HG03280 (cell line): ENCODE results near the gene TMEM117.
"Not testable (repeated sequence)": the region's sequence is repeated elsewhere in the genome, so short reads cannot be mapped to it uniquely, and the experiment has no call there.

Experiments used
- ATAC-seq: cut with Tn5 transposase; IDR thresholded peaks from one replicate; pipeline ENCODE4 v1.9.1; 2021; ENCODE audit warnings: mild to moderate bottlenecking, moderate library complexity; ENCODE audit not compliant: unreplicated experiment

The TMEM117 gene

DNA sequence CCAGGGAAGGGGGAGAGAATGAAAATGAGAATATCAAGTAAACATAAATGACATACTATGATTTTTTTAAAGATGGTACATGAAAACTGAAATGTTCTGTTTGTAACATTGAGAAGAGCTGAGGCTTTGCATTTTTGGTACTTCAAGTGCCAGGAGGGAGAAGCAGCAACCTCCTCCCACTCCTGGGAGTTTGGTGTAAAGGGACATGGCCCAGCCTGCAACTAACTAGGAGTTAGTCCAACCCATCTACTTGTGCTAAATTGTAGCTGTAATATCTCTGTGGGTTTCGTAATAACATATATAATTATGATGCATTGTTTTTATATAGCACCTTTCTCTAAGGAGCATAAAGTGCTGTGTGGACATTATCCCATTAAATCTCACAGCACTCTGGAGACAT lies 522.8 kb downstream of the TMEM117 start:
- no peak for ATAC-seq

DNA sequence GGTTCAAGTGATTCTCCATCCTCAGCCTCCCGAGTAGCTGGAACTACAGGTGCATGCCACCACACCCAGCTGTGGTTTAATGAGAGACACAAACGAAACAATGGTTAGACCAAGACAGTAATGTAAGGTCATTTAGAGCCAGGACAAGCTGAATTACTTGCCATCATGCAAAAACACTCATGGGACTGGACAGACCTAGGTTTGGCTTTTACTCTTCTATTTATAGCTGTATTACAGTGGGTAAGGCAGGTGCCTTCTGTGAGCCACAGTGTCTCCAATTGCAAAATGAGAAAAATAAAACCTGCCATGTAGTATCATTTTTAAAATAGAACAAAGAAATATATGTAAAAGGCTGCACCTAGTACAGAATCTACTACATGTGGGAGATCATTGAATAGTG lies 527.1 kb downstream of the TMEM117 start:
- no peak for ATAC-seq

DNA sequence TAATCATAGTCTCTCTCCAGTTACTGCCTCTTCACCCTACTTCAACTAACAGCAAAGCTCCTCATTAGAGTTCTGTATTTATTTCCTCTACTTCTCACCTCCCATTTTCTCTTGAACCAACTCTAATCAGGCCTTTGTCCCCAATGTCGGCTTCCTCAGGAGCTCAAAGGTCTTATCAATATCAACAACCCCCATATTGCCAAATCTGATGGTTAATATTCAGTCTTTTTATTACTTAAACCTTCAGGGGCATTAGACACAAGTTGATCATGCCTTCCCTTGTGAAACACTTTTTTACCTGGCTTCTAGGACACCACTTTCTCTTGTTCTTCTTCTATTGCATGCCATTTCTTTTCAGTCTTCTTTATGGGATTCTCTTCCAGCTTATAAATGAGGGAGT lies 531.3 kb downstream of the TMEM117 start:
- ATAC-seq = no peak

DNA sequence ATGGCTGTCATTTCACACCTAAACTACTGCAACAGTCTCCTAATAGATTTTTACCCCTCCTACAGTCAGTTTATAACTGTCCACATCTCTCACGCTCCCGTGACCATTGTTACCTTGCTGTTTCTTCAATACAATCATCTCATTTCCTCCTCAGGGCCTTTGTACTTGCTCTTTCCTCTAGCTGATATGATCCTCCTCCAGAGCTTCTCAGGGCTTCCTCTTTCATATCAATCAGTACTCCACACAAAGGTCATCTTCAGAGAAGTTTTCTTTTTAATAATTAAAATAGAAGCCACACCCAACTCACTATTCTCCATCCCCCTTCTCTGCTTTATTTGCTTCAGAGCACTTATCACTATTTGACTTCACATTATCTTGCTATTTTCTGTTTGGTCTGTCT lies 532.0 kb downstream of the TMEM117 start:
- ATAC-seq = no peak

DNA sequence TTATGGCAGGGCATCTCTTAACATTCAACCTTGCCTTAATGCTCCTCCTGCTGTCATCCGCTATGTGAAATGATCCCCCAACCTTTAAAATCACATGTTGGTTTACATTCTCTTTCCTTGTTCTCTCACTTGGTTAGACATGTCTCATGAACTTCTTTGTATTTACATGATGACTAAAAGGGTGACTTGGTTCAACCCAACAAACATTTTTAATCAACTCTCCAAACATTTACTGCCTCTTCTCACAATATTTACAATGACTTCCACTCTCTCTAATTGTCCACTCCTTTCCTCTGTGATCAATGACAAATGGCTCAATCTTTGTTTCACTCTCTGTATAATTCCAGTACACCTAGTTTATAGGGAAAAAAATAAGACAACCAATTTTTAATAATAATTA lies 534.1 kb downstream of the TMEM117 start:
- ATAC-seq = no peak

DNA sequence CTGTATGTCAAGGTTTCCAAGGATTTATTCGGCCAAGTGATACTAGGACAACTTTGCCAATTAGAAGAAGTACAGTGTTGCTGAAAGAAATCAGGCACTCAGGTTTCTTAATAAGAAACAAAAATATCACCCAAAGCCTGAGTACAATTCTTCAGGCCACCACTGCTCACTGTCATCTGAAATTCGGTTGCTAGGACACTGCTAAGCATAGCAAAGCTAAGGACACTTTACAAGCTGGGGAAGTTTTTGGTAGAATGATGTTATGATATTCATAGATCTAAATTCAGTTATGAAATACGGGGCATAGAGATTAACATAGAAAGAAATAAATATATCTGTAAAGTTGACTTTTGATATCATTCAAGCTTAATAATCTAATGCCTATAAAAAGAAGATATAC lies 535.1 kb downstream of the TMEM117 start:
- ATAC-seq = no peak

DNA sequence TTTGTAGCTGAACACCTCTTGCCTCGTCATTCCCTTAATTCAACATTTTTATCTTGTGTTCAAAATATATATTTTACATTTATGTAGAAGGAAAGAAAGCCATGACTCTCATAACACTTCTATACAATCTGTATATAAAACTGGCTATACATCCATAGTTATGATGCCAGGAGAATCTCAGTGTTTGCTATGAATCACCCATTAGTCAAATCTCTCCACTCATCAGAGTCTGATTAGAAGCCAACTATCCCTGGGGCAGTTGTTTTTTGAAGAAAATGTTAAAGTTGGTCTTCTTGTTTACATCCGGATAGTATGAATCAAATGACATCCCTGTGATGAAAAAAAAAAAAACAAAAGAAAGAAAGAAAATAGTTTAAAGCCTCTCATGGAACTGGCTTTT lies 536.4 kb downstream of the TMEM117 start:
- ATAC-seq = no peak

DNA sequence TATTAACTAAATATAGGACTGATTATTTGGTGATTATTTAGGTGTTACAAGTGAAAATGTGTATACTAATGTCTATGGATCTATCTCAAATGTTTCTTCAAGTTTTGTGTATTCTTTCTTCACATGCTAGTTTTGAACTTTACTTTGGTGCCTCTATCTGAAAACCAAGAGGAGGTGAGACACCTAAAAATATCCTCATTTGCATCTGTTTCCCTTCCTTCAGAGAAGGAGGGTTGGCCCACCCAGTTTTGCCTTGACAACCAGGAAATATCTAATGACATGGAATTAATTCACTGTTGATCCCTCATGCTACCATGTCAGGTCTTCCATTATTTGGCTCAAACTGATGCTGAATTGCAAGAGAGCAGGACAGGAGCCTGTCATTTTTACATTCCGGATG lies 539.8 kb downstream of the TMEM117 start:
- no peak for ATAC-seq

DNA sequence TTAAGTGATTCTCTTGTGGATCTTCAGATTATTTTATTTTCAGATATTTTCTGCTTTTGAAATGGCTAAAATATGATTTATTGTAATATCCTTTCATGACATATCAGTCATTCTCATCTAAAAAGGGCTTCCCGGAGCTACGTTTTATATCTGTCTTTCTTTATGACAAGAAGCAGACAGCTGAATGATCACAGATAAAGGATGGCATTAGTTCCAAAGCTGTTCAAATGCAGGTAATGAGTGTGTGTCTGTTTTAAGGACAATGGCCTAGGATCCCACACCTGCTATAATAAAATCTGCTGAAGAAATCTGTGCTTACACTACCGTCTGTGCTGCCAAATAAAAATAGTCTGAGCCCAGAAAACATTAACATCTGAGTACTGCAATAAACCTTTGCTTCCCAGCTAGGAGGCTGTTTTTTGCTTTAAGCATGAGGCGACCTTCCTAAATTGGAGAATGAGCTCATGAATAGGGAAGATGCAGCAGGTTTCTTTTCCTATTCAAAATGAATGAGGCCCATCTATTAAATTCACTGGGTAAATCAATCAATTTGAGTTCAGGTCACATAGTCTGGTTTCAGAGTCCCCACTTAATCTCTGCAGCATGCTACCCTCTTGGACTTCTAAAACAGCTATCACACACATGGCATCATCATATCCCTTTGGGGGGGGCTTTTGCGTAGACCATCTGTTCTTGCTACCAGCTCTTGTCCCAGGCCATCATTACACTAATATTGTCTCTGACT lies 541.7 kb downstream of the TMEM117 start:
- no peak for ATAC-seq

DNA sequence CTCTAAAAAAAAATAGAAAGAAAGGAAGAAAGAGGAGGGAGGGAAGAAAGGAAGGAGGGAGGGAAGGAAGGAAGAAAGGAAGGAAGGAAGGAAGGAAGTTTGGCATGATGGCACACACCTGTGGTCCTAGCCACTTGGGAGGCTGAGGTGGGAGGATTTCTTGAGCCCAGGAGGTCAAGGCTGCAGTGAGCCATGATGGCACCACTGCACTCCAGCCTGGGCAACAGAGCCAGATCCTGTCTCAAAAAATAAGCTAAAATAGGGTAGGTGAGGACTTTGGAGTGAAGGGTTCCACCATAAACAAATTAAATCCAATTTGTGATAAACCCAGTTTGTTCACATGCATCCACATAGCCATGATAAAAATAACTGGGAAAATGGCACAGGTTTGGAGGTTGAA lies 543.2 kb downstream of the TMEM117 start:
- ATAC-seq = not testable (repeated sequence)

DNA sequence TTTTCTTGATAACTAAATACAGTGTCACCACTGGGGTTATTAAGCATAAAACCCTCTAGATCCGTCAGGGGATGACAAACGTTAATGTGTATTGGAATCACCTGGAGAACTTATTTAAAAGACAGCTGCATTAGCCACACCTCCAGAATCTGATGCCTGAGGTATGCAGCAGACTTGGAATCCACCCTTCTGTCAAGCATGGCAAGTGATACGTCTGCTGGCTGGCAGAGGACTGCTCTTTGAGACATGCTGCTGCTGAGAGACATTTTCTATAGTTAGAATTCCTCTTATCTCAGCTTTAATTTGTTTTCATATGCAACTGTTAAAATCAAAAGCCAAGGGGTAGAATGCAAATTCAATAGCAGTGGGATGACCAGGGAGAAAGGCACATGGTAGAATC lies 544.0 kb downstream of the TMEM117 start:
- ATAC-seq = no peak

DNA sequence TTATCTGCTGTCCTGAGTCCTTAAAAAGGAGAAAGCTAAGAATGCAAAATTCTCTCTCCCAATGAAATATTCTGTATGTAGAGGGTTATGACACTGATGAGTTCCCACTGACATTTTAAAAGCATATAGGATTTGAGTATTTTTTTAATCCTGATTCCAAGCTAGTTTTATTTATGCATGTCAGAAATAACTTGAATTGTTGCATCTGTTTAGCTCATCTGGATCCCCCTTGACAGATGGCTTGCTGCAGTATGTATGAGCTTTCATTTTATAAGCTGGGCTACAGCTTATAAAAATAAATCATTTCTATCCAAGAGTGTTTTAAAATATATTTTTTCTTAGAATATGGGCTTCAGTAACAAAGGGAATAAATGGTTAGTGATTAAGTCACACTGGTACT lies 545.0 kb downstream of the TMEM117 start:
- ATAC-seq = no peak

DNA sequence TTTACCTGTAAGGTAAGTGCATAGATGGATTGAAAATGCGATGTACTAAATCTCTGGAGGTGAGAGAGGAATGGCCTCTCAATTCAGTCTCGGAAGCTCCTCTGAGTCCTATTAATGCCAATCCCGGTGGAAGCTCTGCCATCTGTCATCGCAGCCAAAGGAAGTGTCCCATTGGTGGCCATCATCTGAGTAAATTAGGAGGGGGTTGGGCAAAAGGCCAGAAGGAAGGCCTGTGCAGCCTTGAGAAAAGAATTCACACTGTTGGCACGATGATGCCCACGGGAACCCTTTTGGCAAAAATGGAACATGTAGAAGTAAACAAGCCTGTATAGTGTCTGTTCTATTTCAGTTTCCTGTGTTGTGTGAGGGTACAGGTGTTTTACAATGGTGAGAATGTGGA lies 545.5 kb downstream of the TMEM117 start:
- ATAC-seq = no peak

DNA sequence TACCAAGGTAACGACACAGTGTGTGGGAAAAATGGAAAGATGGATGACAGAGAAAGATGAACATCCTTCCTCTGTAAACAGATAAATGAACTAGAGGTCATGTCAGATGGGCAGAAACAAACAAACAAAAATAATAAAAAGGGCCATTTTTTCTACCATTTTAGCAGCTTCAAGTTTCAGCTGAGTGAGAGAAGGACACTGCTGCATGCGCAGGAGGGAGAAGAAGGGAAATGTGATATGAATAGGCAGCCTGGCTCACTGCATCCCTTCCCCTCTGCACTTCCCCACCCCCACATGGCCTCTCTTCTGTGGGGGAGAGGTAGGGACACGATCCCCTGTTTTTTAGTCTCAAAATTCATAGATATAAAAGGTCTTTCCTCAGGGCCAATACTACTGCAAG lies 548.3 kb downstream of the TMEM117 start:
- no peak for ATAC-seq

DNA sequence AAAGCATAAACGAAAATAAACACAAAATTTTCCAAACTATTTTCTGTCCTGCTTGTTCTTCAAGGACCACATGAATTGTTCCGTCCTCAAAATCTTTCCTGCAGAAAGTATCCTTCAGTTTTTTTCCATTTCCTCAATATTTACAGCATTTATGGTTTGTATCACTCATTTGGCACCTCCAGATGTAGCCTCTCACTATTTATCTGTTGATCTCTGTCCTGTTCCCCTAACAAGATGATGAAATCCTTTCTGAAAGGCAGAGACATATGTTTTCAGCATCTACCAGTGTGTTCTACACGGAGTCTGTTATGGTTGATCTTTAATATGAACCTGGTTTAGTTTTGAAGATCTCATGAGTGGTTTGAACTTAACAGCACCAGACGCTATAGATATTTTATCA lies 550.1 kb downstream of the TMEM117 start:
- ATAC-seq = no peak

DNA sequence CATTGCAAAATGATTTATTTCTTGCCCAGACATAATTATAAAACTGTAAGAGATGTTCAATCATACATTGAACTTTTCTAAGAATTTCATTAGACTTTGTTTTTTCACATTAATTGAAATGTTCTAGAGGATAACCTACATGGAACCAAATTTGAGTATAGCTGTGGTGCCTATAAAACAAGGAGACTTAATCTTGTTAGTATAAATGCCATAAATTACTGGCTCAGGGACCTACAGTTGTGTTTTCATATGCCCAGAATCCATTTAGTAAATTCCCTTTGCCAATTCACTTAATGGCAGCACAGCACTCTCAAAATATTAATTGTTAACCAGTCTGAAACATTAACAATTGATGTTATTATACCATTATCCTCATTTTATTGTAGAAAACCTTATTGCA lies 551.7 kb downstream of the TMEM117 start:
- ATAC-seq = no peak

DNA sequence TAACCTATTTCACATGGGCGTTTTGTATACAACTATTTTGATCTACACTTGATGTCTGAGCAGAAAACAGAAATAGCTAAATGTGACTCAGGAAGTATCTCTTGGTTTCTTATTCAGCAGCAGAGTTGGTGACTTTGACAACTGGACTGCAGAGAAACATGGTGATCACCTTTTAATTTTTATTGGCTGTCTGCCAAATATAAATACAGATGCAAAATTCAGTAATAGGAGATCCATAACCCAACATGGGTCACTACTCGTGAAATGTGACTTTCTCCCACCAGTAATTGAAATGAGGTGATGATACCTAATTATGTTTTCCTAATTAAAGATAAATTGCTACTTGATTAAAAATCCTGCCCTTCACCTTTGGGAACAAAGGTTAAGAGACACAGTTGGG lies 553.2 kb downstream of the TMEM117 start:
- ATAC-seq = no peak

DNA sequence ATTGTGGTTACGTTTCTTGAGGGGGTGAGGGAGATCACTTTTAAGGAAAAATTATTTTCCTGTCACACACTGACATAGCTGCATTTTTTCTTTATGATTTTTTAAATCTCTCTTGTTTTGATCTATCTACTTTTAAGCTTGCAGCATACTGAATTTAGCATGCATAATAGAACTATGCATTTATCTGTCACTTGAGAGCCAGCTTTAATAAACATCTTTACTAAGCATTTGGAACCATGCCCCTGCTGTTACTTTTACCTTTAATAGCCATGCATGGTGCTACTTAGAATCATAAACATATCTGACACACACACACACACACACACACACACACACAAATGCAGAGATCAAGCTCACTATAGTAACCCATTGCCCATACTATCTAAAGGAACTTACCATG lies 554.0 kb downstream of the TMEM117 start:
- no peak for ATAC-seq

DNA sequence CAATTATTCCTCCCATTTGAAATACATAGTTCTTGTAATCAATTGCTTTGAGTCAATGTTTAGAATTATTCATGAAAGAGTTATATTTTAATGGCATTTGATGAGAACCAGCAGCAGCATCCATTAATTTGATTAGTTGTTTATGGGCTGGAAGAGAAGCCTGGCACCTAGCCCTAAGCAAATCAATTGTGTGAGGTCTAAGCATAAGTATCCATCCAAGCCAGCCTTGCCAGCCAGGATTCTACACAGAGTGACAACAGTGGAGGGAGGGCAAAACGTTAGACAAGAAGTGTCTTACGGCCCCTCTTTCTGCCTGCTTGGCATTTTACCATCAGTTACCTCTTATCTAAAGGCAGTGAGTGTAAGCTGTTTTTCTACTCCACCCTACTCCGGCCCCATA lies 561.8 kb downstream of the TMEM117 start:
- ATAC-seq = no peak

DNA sequence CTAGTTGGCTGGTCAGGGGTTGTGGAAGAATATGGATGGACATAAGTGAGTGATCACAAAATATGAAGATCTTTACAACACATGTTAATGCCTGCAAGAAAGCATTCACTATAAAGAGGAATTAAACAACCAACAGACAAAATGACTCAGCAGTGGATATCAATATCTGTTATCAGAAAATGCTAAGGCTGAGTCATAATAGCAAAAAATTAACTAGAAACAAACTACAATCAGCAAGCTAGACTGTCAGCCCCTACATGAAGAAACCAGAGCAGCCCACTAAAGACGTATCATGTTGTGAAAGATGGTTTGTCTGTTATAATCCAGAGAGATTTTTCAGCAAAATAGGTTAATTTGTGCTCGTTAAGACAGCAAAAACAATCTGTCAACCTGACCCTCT lies 567.3 kb downstream of the TMEM117 start:
- ATAC-seq = no peak

DNA sequence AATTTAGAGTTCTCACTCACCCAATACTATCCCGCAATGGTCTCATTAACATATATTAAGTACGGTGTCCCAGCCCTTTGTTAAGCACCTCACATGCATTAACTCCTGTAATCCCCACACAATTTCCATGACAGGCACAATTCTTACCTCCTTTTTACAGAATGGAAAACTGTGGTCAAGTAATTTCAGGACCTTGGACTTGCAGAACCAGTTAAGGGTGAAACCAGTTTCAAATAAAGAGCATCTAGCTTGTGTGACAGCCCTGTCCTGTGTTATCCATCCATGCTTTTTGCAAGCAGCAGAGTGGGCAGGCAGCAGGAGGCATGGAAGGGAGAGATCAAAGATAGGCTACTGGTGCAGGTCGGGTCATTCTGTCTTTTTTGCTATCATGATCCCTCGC lies 569.4 kb downstream of the TMEM117 start:
- no peak for ATAC-seq

DNA sequence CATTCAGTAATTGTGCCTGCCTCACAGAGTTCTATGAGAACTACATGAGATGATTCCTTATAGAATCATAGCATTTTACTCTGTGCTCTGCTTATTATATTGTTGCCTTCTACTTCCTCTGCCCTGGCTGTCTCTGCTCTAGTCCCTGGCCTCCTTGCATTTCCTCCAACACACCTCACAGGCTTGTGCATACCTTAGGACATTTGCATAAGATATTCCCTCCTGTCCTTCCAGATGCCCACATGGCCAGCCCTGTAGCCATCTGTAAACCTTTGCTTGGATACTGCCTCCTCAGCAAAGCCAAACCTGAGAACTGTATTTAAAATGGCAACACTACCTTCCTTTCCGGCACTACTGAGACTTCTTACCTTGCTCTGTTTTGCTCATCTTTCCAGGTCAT lies 586.7 kb downstream of the TMEM117 start:
- no peak for ATAC-seq

DNA sequence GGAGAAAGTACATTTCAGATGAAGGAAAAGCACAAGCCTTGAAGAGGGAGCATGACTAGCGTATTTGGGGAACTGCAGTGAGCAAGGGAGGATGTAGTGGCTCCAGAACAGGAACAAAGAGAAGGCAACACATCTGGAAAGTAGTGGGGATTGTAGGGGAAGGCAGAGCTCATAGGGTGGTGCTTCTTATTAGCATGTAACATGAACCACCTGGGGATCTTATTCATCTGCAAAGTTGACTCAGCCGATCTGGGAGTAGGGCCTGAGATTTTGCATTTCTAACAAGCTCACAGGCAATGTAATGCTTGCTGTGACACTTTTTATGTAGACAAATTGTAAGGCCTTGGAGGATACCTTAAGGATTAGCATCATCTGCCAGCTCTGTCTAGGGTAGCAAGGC lies 592.9 kb downstream of the TMEM117 start:
- no peak for ATAC-seq
